Suprapubic skin (tissue), 4 donors: ENCODE data around the gene KBTBD12.
"Not testable (repeated sequence)": the region's sequence is repeated elsewhere in the genome, so short reads cannot be mapped to it uniquely, and the experiment has no call there.

Source experiments
- CTCF ChIP-seq, 2 donors: fragments of 200-600 bp in 1 of 2; fragments of 450-650 bp in 1 of 2; sonication (generic) in 1 of 2; IDR thresholded peaks; one replicate each; pipeline ENCODE4 v1.5.1; 2016 to 2019; ENCODE audit warnings: antibody characterized with exemption in 2 of 2, mild to moderate bottlenecking in 1 of 2, moderate library complexity in 1 of 2
- POLR2A ChIP-seq, 2 donors: fragments of 450-650 bp; IDR thresholded peaks; one replicate each; pipeline ENCODE4 v1.6.1; 2017; ENCODE audit warnings: antibody characterized with exemption in 2 of 2, mild to moderate bottlenecking in 2 of 2, moderate library complexity in 2 of 2
- POLR2AphosphoS5 ChIP-seq, 3 donors: sonication (generic); formaldehyde crosslinking; IDR thresholded peaks; one replicate each; pipeline ENCODE4 v1.6.1; 2017; ENCODE audit warnings: antibody characterized with exemption in 3 of 3

GRCh38 chr3:127913841-127914240 lies 1.2 kb upstream of the KBTBD12 start:
- TF ChIP-seq CTCF, POLR2AphosphoS5, POLR2A (IDR thresholded peaks at IDR 0.05): not testable (repeated sequence)
